ENCODE results near the gene MYO1B. TPM values are rescaled to one million over a fixed set of nuclear protein-coding genes. Genes with fewer than 3 reads are reported as not detected.

The MYO1B gene
- total and polyA plus RNA-seq, 5 donors: 6.0 to 16.3 (median 11.9) TPM

DNA sequence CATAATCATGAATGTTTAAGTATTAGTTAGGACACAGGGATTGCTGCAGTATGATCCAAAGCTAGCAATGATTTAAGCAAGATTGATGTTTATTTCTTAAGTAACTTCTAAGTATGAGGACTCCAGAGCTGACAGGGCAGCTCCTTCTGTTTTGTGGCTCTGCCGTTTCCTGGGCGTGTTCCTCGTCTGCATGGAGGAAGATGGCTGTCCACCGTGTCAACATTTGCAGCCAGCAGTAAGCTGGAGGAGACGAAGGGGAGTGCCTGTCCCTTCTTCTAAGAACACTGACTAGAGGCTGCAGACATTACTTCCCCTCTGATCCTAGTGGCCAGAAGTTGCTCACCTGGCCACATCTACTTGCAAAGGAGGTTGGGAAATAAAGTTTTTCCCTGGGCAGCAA lies 144.1 kb downstream of the MYO1B start:
- intact Hi-C loops (cut with DNase I): loop anchor here in 1 of 4 donors (10.0 kb wide), 1 partner anchor 154 kb away; no protein-coding TSS in a partner anchor
- no peak overlapping the region for H3K27ac ChIP-seq (ENCODE audit: low read length)
- no peak overlapping the region for H3K4me3 ChIP-seq (ENCODE audit: low read length)
- peaks cover 1% of the 10 kb centered on the region for H3K4me1 ChIP-seq (ENCODE audit: control insufficient read depth, insufficient read depth, low read length)
- H3K9me3 ChIP-seq (ENCODE audit: control insufficient read depth, low read length): no peaks in the 10 kb centered on the region
- ATAC-seq (no peak), DNase-seq (no peak)
- no peaks in the 10 kb centered on the region for H3K27me3 ChIP-seq (ENCODE audit: control insufficient read depth, insufficient read depth)
- WGBS: 89% methylated on average over 5 of the region's 5 CpGs

DNA sequence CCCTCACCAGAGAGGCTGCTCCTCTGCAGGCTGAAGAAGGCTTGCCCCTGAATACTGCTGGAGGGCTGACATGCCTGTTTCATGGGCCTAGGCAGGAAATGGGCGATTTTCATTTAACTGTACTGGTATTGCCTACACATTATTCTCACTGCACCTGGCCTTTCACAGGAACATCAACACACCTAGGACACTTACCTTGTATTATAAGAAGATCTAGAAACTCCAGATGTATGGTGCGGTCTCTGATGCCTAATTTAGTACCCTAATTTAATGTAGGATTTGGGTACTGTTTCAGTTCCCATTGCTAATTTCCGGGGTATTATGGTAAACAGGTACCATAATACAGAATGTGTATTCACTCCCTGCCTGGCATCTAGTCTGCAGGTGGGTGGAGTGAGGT lies 146.0 kb downstream of the MYO1B start:
- DNase-seq: no peak
- 96% methylated on average over 3 of the region's 3 CpGs for WGBS
- H3K27me3 ChIP-seq (ENCODE audit: control insufficient read depth, insufficient read depth): no peaks in the 10 kb centered on the region
- no peak overlapping the region for H3K27ac ChIP-seq (ENCODE audit: low read length)
- no peak overlapping the region for H3K4me3 ChIP-seq (ENCODE audit: low read length)
- ATAC-seq: no peak
- H3K9me3 ChIP-seq (ENCODE audit: control insufficient read depth, low read length): no peaks in the 10 kb centered on the region
- no peaks in the 10 kb centered on the region for H3K4me1 ChIP-seq (ENCODE audit: control insufficient read depth, insufficient read depth, low read length)
- intact Hi-C loops (cut with DNase I): no loop called here

DNA sequence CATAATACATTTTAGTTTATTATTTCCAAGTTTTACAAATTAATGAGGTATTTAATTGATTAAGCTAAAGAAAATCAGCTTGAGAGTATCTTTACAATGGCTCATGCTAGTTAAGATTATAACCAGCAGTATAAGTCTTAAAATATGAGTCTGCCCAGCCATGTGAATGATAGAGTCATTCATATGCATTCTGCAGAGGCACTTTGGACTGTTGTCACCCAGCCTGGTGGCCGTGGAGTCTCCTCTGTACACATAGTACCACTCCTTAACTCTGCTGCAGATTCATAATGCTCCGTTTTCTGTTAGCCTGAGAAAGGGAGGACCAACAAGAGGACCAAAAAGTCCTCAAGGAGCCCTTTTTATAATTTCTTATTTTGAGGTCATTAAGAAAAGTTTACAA lies 148.8 kb downstream of the MYO1B start:
- no peaks in the 10 kb centered on the region for H3K9me3 ChIP-seq (ENCODE audit: control insufficient read depth, low read length)
- H3K27me3 ChIP-seq (ENCODE audit: control insufficient read depth, insufficient read depth): no peaks in the 10 kb centered on the region
- DNase-seq (no peak), ATAC-seq (no peak)
- 87% methylated on average over 2 of the region's 2 CpGs for WGBS
- H3K4me1 ChIP-seq (ENCODE audit: control insufficient read depth, insufficient read depth, low read length): peaks cover 2% of the 10 kb centered on the region
- H3K27ac ChIP-seq (ENCODE audit: low read length): no peak overlapping the region
- intact Hi-C loops (cut with DNase I): no loop called here
- no peak overlapping the region for H3K4me3 ChIP-seq (ENCODE audit: low read length)

DNA sequence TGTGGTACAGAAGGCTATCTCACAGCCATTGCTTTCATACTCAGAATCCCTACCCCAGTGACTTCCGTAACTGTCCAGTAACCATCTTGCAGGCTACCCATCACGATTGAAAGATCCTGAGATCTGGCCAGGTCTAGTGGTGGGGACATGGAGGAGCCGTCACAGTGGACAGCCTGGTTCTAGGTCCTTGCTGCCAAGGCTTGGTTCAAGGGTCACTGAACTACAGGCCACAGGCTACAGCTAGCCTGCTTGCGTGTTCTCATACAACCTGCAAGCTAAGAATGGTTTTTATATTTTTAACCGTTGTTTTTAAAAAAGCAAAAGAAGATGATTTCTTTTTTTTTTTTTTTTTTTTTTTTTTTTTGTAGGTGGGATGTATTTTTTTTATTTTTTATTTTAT lies 151.6 kb downstream of the MYO1B start:
- intact Hi-C loops (cut with DNase I): no loop called here
- ATAC-seq (no peak), DNase-seq (no peak)
- H3K9me3 ChIP-seq (ENCODE audit: control insufficient read depth, low read length): no peaks in the 10 kb centered on the region
- peaks cover 2% of the 10 kb centered on the region for H3K4me1 ChIP-seq (ENCODE audit: control insufficient read depth, insufficient read depth, low read length)
- no peak overlapping the region for H3K4me3 ChIP-seq (ENCODE audit: low read length)
- H3K27me3 ChIP-seq (ENCODE audit: control insufficient read depth, insufficient read depth): no peaks in the 10 kb centered on the region
- WGBS: 94% methylated on average over 5 of the region's 5 CpGs
- H3K27ac ChIP-seq (ENCODE audit: low read length): no peak overlapping the region

DNA sequence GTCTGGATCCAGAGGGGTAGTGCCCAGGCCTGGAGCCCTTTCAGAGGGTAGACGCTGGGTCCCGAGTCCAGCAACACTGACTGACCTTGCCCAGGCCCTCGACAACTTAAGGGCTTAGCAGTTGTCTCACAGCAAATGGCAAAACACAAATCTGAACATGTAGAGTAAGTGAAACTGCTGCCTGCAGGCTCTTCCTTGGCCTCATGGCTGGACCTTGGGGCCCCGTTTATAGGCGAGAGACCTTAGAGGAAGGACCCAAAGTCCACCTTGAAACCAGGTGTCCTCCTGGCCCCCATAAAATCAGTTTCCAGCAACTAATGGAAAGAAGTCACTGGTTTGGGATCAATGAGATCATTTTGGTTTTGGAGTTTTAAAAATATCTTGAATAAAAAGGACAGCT lies 154.4 kb downstream of the MYO1B start:
- ATAC-seq (no peak), DNase-seq (no peak)
- intact Hi-C loops (cut with DNase I): no loop called here
- peaks cover 2% of the 10 kb centered on the region for H3K4me1 ChIP-seq (ENCODE audit: control insufficient read depth, insufficient read depth, low read length)
- H3K27ac ChIP-seq (ENCODE audit: low read length): no peak overlapping the region
- H3K27me3 ChIP-seq (ENCODE audit: control insufficient read depth, insufficient read depth): no peaks in the 10 kb centered on the region
- 94% methylated on average over 5 of the region's 5 CpGs for WGBS
- no peak overlapping the region for H3K4me3 ChIP-seq (ENCODE audit: low read length)
- H3K9me3 ChIP-seq (ENCODE audit: control insufficient read depth, low read length): no peaks in the 10 kb centered on the region

DNA sequence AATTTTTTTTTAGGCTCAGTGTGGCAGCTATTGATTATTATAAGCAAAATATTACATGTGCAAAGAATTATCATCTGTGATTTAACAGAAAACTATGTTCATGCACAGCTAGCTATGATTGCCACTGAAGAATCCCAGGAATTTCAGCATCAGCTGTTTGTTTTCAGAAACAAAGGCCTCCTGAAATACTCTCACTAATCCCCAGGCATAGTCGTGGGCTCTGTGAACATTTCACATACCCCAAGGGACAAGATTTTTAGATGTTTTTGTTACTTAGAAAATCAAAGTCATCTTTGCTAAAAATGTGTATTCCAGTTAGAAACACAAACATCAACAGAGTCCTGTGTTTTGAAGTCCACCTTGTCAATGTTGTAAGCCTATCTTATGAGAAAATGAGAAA lies 156.1 kb downstream of the MYO1B start:
- no peak overlapping the region for H3K27ac ChIP-seq (ENCODE audit: low read length)
- peaks cover 2% of the 10 kb centered on the region for H3K4me1 ChIP-seq (ENCODE audit: control insufficient read depth, insufficient read depth, low read length)
- no peak overlapping the region for H3K4me3 ChIP-seq (ENCODE audit: low read length)
- no peaks in the 10 kb centered on the region for H3K27me3 ChIP-seq (ENCODE audit: control insufficient read depth, insufficient read depth)
- intact Hi-C loops (cut with DNase I): no loop called here
- 34% methylated on average over 1 of the region's 1 CpG for WGBS
- no peak for DNase-seq
- no peaks in the 10 kb centered on the region for H3K9me3 ChIP-seq (ENCODE audit: control insufficient read depth, low read length)
- no peak for ATAC-seq

DNA sequence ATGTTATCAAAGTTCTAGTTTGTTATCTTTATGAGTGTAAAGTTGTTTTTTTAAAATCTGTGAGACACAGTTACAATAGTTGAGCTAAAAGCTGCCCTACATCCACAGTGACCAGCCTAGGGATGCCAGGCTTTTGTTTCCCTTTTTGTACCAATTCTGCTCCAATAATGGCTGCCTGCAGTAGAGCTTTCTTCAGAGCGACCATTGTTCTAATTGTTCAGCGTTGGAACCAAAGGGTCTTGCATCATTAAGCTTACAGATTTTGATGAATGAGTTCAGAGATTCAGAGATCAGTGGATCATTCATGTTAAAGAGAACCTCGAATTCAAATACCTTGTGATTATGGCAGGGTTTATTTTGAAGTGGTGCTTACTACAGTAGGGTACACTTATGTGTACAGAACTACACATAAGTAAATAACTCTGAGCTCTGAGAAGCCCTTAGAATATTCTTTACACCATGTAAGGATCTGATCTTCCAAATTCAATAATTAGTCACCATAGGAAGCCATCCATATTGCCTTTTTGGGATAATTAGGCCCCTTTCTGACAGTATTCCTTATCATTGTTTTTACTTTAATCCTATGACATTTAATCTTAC lies 157.9 kb downstream of the MYO1B start:
- Histone ChIP-seq H3K4me3 (ENCODE audit: low read length) (no peak overlapping the region), H3K27me3 (ENCODE audit: control insufficient read depth, insufficient read depth) (no peaks in the 10 kb centered on the region), H3K27ac (ENCODE audit: low read length) (no peak overlapping the region), H3K9me3 (ENCODE audit: control insufficient read depth, low read length) (no peaks in the 10 kb centered on the region), H3K4me1 (ENCODE audit: control insufficient read depth, insufficient read depth, low read length) (no peaks in the 10 kb centered on the region)
- 94% methylated on average over 3 of the region's 3 CpGs for WGBS
- intact Hi-C loops (cut with DNase I): no loop called here
- no peak for DNase-seq
- ATAC-seq: no peak

DNA sequence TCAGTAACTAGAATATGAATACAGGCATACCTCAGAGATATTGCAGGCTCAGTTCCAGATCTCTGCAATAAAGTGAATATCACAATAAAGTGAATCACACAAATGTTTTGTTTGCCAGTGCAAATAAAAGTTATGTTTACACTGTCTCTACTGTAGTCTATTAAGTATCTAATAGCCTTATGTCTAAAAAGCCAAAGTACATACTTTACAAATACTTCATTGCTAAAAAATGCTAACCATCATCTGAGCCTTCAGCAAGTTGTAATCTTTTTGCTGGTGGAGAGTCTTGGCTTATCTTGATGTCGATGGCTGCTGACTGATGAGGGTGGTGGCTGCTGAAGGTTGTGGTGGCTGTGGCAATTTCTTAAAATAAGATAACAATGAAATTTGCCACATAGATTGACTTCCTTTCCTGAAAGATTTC lies 159.4 kb downstream of the MYO1B start:
- no peaks in the 10 kb centered on the region for H3K27me3 ChIP-seq (ENCODE audit: control insufficient read depth, insufficient read depth)
- ATAC-seq: no peak
- H3K4me1 ChIP-seq (ENCODE audit: control insufficient read depth, insufficient read depth, low read length): no peaks in the 10 kb centered on the region
- H3K27ac ChIP-seq (ENCODE audit: low read length): no peak overlapping the region
- H3K4me3 ChIP-seq (ENCODE audit: low read length): no peak overlapping the region
- no peak for DNase-seq
- no peaks in the 10 kb centered on the region for H3K9me3 ChIP-seq (ENCODE audit: control insufficient read depth, low read length)
- intact Hi-C loops (cut with DNase I): no loop called here
- WGBS: 21% methylated on average over 1 of the region's 1 CpG

DNA sequence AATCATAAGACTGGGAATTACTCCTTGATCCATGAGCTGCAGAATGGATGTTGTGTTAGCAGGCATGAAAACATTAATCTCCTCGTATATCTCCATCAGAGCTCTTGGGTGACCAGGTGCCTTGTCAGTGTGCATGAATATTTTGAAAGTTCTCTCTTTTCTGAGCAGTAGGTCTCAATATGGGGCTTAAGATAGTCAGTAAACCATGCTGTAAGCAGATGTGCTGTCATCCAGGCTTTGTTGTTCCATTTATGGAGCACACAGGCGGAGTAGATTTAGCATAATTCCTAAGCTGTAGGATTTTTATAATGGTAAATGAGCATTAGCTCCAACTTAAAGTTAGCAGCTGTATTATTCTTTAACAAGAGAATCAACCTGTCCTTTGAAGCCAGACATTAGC lies 160.3 kb downstream of the MYO1B start:
- Histone ChIP-seq H3K4me3 (ENCODE audit: low read length) (no peak overlapping the region), H3K27me3 (ENCODE audit: control insufficient read depth, insufficient read depth) (no peaks in the 10 kb centered on the region), H3K9me3 (ENCODE audit: control insufficient read depth, low read length) (no peaks in the 10 kb centered on the region), H3K27ac (ENCODE audit: low read length) (no peak overlapping the region), H3K4me1 (ENCODE audit: control insufficient read depth, insufficient read depth, low read length) (peaks cover 2% of the 10 kb centered on the region)
- intact Hi-C loops (cut with DNase I): no loop called here
- no peak for DNase-seq
- ATAC-seq: no peak
- WGBS: 98% methylated on average over 2 of the region's 2 CpGs

DNA sequence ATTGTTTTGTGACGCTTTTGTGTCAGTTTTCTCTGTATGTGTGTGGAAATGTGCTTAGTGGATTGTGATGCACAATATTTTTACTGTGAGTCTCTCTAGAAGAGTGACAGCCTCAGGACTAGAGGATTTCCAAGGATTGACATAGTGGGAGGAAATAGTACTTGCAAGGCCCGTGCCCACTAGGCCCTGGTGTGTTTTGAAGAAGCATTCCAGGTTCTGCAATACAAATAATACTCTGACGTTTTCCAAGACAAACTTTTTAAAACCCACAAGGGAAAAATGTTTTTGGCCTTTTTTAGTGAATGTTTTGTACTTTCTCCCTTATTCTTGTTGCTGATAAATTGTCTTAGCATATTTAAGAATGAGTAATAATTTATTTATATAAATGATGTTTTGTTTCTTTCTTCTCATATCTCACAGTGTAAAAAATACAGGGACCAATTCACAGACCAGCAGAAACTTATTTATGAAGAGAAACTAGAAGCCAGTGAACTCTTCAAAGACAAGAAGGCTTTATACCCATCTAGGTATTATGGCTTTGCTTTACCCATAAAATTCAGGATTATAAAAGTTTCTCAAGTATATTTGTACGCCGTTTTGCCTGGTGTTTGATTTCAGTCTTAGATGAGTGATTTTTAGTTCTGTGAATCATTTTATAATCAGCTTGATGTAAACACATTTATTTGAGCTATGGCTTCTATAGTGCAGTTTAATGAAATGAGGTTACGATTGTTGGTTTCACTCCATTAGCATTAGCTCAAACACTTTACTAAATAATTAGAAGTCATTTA lies 165.6 kb downstream of the MYO1B start:
- intact Hi-C loops (cut with DNase I): no loop called here
- Histone ChIP-seq H3K27me3 (ENCODE audit: control insufficient read depth, insufficient read depth) (no peaks in the 10 kb centered on the region), H3K4me1 (ENCODE audit: control insufficient read depth, insufficient read depth, low read length) (peaks cover 2% of the 10 kb centered on the region), H3K27ac (ENCODE audit: low read length) (no peak overlapping the region), H3K4me3 (ENCODE audit: low read length) (no peak overlapping the region), H3K9me3 (ENCODE audit: control insufficient read depth, low read length) (no peaks in the 10 kb centered on the region)
- ATAC-seq (peak in 1 of 2 donors; percentile 40), DNase-seq (no peak)
- 76% methylated on average over 6 of the region's 6 CpGs for WGBS

DNA sequence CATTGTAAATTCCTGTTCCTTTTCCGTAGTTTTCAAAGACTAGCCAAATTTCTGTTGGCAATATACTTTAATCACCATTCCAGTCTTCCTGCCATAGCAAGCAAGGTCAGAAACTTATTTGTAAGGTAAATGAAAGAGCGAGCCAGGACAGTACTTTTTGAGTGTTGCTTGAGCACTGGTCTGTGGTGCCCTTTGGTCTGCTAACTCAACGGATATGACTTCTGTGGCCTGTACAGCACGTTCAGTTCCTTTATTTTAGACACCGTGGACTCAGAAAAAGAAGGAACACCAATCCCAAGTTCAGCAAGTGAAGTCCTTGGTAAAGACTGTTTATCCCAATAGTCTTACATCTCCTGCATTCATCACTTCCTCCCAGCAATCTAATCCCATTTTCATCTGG lies 166.3 kb downstream of the MYO1B start:
- ATAC-seq (no peak), DNase-seq (no peak)
- Histone ChIP-seq H3K4me3 (ENCODE audit: low read length) (no peak overlapping the region), H3K4me1 (ENCODE audit: control insufficient read depth, insufficient read depth, low read length) (peaks cover 2% of the 10 kb centered on the region), H3K27me3 (ENCODE audit: control insufficient read depth, insufficient read depth) (no peaks in the 10 kb centered on the region), H3K27ac (ENCODE audit: low read length) (no peak overlapping the region), H3K9me3 (ENCODE audit: control insufficient read depth, low read length) (no peaks in the 10 kb centered on the region)
- intact Hi-C loops (cut with DNase I): no loop called here
- WGBS: 60% methylated on average over 5 of the region's 5 CpGs
